Gastrocnemius medialis (tissue), 4 donors: Measurements from ENCODE around the gene IFFO2. TPM values are rescaled to one million over a fixed set of nuclear protein-coding genes. Genes with fewer than 3 reads are reported as not detected.

Experiments used
- ATAC-seq, 2 donors: fragments of 150-250 bp; one replicate each; pipeline ENCODE4 v1.9.1; 2016
- DNase-seq, 2 donors: peaks; one replicate each; pipeline ENCODE4 v3.0.0-alpha.2; 2019
- H3K27ac ChIP-seq, 4 donors: fragments of 200-600 bp; sonication (generic); 1 replicate in 1 of 4; 2 replicates in 3 of 4; pipeline ENCODE4 v1.5.1; 2016 to 2018; ENCODE audit warnings: mild to moderate bottlenecking in 2 of 4, moderate library complexity in 1 of 4
- H3K27me3 ChIP-seq, 3 donors: fragments of 200-600 bp; sonication (generic) in 2 of 3; 1 replicate in 1 of 3; 2 replicates in 2 of 3; pipeline versions ENCODE4 v1.5.1 to v1.6.0; 2016 to 2019; ENCODE audit warnings: mild to moderate bottlenecking in 1 of 3, moderate library complexity in 1 of 3
- H3K36me3 ChIP-seq, 2 donors: fragments of 200-600 bp; sonication (generic) in 1 of 2; one replicate each; pipeline ENCODE4 v1.5.1; 2017 to 2018
- H3K4me1 ChIP-seq, 2 donors: fragments of 200-600 bp; sonication (generic) in 1 of 2; one replicate each; pipeline ENCODE4 v1.5.1; 2016 to 2017; ENCODE audit warnings: mild to moderate bottlenecking in 2 of 2
- H3K4me3 ChIP-seq, 4 donors: fragments of 200-600 bp; sonication (generic) in 3 of 4; 1 replicate in 1 of 4; 2 replicates in 3 of 4; pipeline ENCODE4 v1.5.1; 2016 to 2019; ENCODE audit warnings: mild to moderate bottlenecking in 2 of 4
- H3K9me3 ChIP-seq, 3 donors: fragments of 200-600 bp; sonication (generic) in 2 of 3; 1 replicate in 1 of 3; 2 replicates in 2 of 3; pipeline ENCODE4 v1.5.1; 2016 to 2019
- POLR2A ChIP-seq, 2 donors: fragments of 450-650 bp; IDR thresholded peaks; one replicate each; pipeline ENCODE4 v1.6.1; 2017; ENCODE audit warnings: antibody characterized with exemption in 2 of 2, mild to moderate bottlenecking in 2 of 2, moderate library complexity in 2 of 2
- in situ Hi-C, 4 donors: fragments of 200-750 bp; cut with MboI; loops; one replicate each; pipeline versions ENCODE4 v1.15.0 to v1.8.0; 2017; ENCODE audit warnings: low sequenced_read_pairs in 4 of 4
- intact Hi-C: fragments of 100-400 bp; cut with DNase I; formaldehyde crosslinking; loops from one replicate; pipeline ENCODE4 v1.15.1; 2023; ENCODE audit warnings: low total_unique reads
- total RNA-seq, 4 donors: library from RNA; depleted of rRNA; stranded (reverse); fragments of >200 nt; gene quantifications; one replicate each; pipeline versions ENCODE4 v1.1.0 to v1.2.3, GENCODE V29; 2016
- TF ChIP-seq, protein P1 (sequence below), 5 experiments: fragments of 450-650 bp in 3 of 5; fragments of 200-600 bp in 2 of 5; sonication (generic) in 2 of 5; IDR thresholded peaks in 4 of 5; conservative IDR thresholded peaks in 1 of 5; 1 replicate in 4 of 5; 2 replicates in 1 of 5; pipeline ENCODE4 v1.5.1; 2016 to 2019; ENCODE audit warnings: antibody characterized with exemption in 5 of 5, mild to moderate bottlenecking in 3 of 5, moderate library complexity in 3 of 5

IFFO2 gene
- total RNA-seq, 4 donors from 2014 or later = 2.1 to 16.3 (median 5.7) TPM

GRCh38 chr1:18878538-18879214 is 77.8 kb downstream of the IFFO2 start:
- TF ChIP-seq, protein P1, sequence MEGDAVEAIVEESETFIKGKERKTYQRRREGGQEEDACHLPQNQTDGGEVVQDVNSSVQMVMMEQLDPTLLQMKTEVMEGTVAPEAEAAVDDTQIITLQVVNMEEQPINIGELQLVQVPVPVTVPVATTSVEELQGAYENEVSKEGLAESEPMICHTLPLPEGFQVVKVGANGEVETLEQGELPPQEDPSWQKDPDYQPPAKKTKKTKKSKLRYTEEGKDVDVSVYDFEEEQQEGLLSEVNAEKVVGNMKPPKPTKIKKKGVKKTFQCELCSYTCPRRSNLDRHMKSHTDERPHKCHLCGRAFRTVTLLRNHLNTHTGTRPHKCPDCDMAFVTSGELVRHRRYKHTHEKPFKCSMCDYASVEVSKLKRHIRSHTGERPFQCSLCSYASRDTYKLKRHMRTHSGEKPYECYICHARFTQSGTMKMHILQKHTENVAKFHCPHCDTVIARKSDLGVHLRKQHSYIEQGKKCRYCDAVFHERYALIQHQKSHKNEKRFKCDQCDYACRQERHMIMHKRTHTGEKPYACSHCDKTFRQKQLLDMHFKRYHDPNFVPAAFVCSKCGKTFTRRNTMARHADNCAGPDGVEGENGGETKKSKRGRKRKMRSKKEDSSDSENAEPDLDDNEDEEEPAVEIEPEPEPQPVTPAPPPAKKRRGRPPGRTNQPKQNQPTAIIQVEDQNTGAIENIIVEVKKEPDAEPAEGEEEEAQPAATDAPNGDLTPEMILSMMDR (IDR thresholded peaks at IDR 0.05 in 4 of 5, conservative IDR thresholded peaks at IDR 0.05 in 1 of 5) = no peak
- TF ChIP-seq POLR2A (IDR thresholded peaks at IDR 0.05) = no peak
- H3K4me3 ChIP-seq = no peak overlapping the region
- H3K36me3 ChIP-seq = no peaks in the 10 kb centered on the region
- no peak for ATAC-seq
- DNase-seq = no peak
- in situ Hi-C loops = no loop called here
- H3K27me3 ChIP-seq = no peaks in the 10 kb centered on the region
- intact Hi-C loops = no loop called here
- no peak overlapping the region for H3K27ac ChIP-seq
- H3K9me3 ChIP-seq = no peaks in the 10 kb centered on the region
- peaks cover 4 to 14% of the 10 kb centered on the region in 2 donors for H3K4me1 ChIP-seq

GRCh38 chr1:18877282-18877681 is 79.2 kb downstream of the IFFO2 start:
- no peak for TF ChIP-seq POLR2A (IDR thresholded peaks at IDR 0.05)
- TF ChIP-seq, protein P1 (IDR thresholded peaks at IDR 0.05 in 4 of 5, conservative IDR thresholded peaks at IDR 0.05 in 1 of 5) = no peak
- ATAC-seq (no peak), DNase-seq (no peak)
- Histone ChIP-seq H3K4me3 (no peak overlapping the region), H3K36me3 (peaks cover 0 to 8% of the 10 kb centered on the region in 2 donors), H3K27ac (no peak overlapping the region), H3K27me3 (no peaks in the 10 kb centered on the region), H3K9me3 (no peaks in the 10 kb centered on the region), H3K4me1 (peaks cover 0 to 8% of the 10 kb centered on the region in 2 donors)
- in situ Hi-C loops (no loop called here), intact Hi-C loops (no loop called here)

- no peak for ATAC-seq
- H3K27me3 ChIP-seq = no peaks in the 10 kb centered on the region
- in situ Hi-C loops (no loop called here), intact Hi-C loops (no loop called here)
- DNase-seq = no peak
- H3K9me3 ChIP-seq = no peaks in the 10 kb centered on the region
- no peak for TF ChIP-seq POLR2A (IDR thresholded peaks at IDR 0.05)
- TF ChIP-seq, protein P1 (IDR thresholded peaks at IDR 0.05 in 4 of 5, conservative IDR thresholded peaks at IDR 0.05 in 1 of 5) = no peak
- peaks cover 0 to 8% of the 10 kb centered on the region in 2 donors for H3K36me3 ChIP-seq
- no peak overlapping the region for H3K27ac ChIP-seq
- H3K4me3 ChIP-seq = no peak overlapping the region
- peaks cover 0 to 4% of the 10 kb centered on the region in 2 donors for H3K4me1 ChIP-seq
Observed at GRCh38 chr1:18876210-18876609, 80.3 kb downstream of the IFFO2 start.

GRCh38 chr1:18875796-18876128 is 80.7 kb downstream of the IFFO2 start:
- Histone ChIP-seq H3K9me3 (no peaks in the 10 kb centered on the region), H3K4me3 (no peak overlapping the region), H3K4me1 (peaks cover 0 to 4% of the 10 kb centered on the region in 2 donors), H3K27ac (no peak overlapping the region), H3K36me3 (peaks cover 0 to 8% of the 10 kb centered on the region in 2 donors), H3K27me3 (no peaks in the 10 kb centered on the region)
- TF ChIP-seq, protein P1 (IDR thresholded peaks at IDR 0.05 in 4 of 5, conservative IDR thresholded peaks at IDR 0.05 in 1 of 5) = no peak
- TF ChIP-seq POLR2A (IDR thresholded peaks at IDR 0.05) = no peak
- in situ Hi-C loops (no loop called here), intact Hi-C loops (loop anchor here (2.0 kb wide), 1 partner anchor 279 kb away; no protein-coding TSS in a partner anchor)
- ATAC-seq (no peak), DNase-seq (no peak)
